H1 (cell line): Measurements from ENCODE around the gene PDE2A. TPM values are rescaled to one million over a fixed set of nuclear protein-coding genes. Genes with fewer than 3 reads are reported as not detected.

ENCODE experiments used
- CTCF ChIA-PET: fragments of 300-600 bp; sonication (Branson Sonifier 250); formaldehyde crosslinking; loops from one replicate; lab custom pipeline; 2021; ENCODE audit not compliant: partially characterized antibody; lab: Charles Lee
- POLR2A ChIA-PET: fragments of 300-600 bp; sonication (Branson Sonifier 250); formaldehyde crosslinking; loops from one replicate; lab custom pipeline; 2021; ENCODE audit warnings: inconsistent platforms; ENCODE audit not compliant: partially characterized antibody; lab: Charles Lee
- DNase-seq, 2 experiments: peaks; one replicate each; pipeline versions ENCODE4 v3.0.0 to v3.0.0-alpha.2; 2010 to 2022; ENCODE audit warnings: low spot score in 2 of 2, low read depth in 1 of 2, mixed read lengths in 1 of 2
- FAIRE-seq: peaks from 2 replicates; lab custom pipeline; 2011; peaks lifted over from hg19 to GRCh38; lab: Jason Lieb, UNC
- H2AFZ ChIP-seq: 2 replicates; pipeline ENCODE4 v1.8.1; 2012; ENCODE audit warnings: low read length, inconsistent platforms
- H2AK5ac ChIP-seq: 2 replicates; pipeline ENCODE4 v1.6.1; 2013; ENCODE audit warnings: low read depth, low read length
- H2BK120ac ChIP-seq: replicated peaks from 2 replicates; pipeline ENCODE3; 2013; ENCODE audit warnings: low read depth, low read length, inconsistent platforms
- H2BK12ac ChIP-seq: 2 replicates; pipeline ENCODE4 v1.6.1; 2013; ENCODE audit warnings: low read depth, low read length
- H2BK15ac ChIP-seq: 2 replicates; pipeline ENCODE4 v1.6.1; 2013; ENCODE audit warnings: low read length
- H2BK20ac ChIP-seq: 2 replicates; pipeline ENCODE4 v1.6.1; 2013; ENCODE audit warnings: low read length
- H2BK5ac ChIP-seq: 2 replicates; pipeline ENCODE4 v1.6.1; 2013; ENCODE audit warnings: low read depth, low read length
- H3K14ac ChIP-seq: 2 replicates; pipeline ENCODE4 v1.6.1; 2013; ENCODE audit warnings: inconsistent platforms; ENCODE audit not compliant: insufficient read length
- H3K18ac ChIP-seq: 2 replicates; pipeline ENCODE4 v1.6.1; 2013; ENCODE audit warnings: low read length; ENCODE audit errors: extremely low read depth
- H3K23ac ChIP-seq: 2 replicates; pipeline ENCODE4 v1.6.1; 2013; ENCODE audit warnings: inconsistent platforms; ENCODE audit not compliant: insufficient read length
- H3K23me2 ChIP-seq: 2 replicates; pipeline ENCODE4 v1.6.1; 2013; ENCODE audit warnings: low read depth, low read length
- H3K27ac ChIP-seq: 2 replicates; pipeline ENCODE4 v1.6.1; 2011; ENCODE audit warnings: low read depth, low read length, inconsistent platforms
- H3K27me3 ChIP-seq, 4 experiments: replicated peaks in 1 of 4; 1 replicate in 1 of 4; 2 replicates in 3 of 4; pipeline versions ENCODE4 v1.6.1 to v1.8.1; 2011 to 2013; ENCODE audit warnings: low read length in 3 of 4, mild to moderate bottlenecking in 3 of 4, inconsistent platforms in 2 of 4, mixed read lengths in 2 of 4, moderate library complexity in 1 of 4; ENCODE audit not compliant: control insufficient read depth in 3 of 4, insufficient read depth in 3 of 4; ENCODE audit errors: extremely low read depth in 1 of 4
- H3K36me3 ChIP-seq, 4 experiments: 2 replicates each; pipeline versions ENCODE4 v1.6.1 to v1.8.1; 2011 to 2013; ENCODE audit warnings: mild to moderate bottlenecking in 4 of 4, low read length in 3 of 4, moderate library complexity in 2 of 4, control low read depth in 1 of 4, inconsistent platforms in 1 of 4; ENCODE audit not compliant: insufficient read depth in 4 of 4, control insufficient read depth in 2 of 4
- H3K4ac ChIP-seq: replicated peaks from 2 replicates; pipeline ENCODE3; 2013; ENCODE audit warnings: low read length, low read depth, mixed read lengths, inconsistent platforms; ENCODE audit not compliant: insufficient read length
- H3K4me1 ChIP-seq, 4 experiments: replicated peaks in 1 of 4; 1 replicate in 1 of 4; 2 replicates in 3 of 4; pipeline versions ENCODE4 v1.6.1 to v1.8.1; 2011 to 2013; ENCODE audit warnings: low read length in 3 of 4, inconsistent platforms in 2 of 4, mixed read lengths in 1 of 4; ENCODE audit not compliant: insufficient read depth in 4 of 4, control insufficient read depth in 3 of 4
- H3K4me2 ChIP-seq, 2 experiments: 2 replicates each; pipeline versions ENCODE4 v1.6.1 to v1.8.1; 2011 to 2013; ENCODE audit warnings: low read depth in 2 of 2, low read length in 2 of 2, control low read depth in 1 of 2, inconsistent platforms in 1 of 2, mild to moderate bottlenecking in 1 of 2; ENCODE audit not compliant: insufficient read depth in 1 of 2
- H3K4me3 ChIP-seq, 4 experiments: fragments of 200-600, 300-600 bp in 1 of 4; sonication (generic), shearing (Covaris generic), sonication (Bioruptor Twin) in 1 of 4; 2 replicates each; pipeline versions ENCODE4 v1.5.1 to v1.8.1; 2011 to 2016; ENCODE audit warnings: low read length in 4 of 4, low read depth in 3 of 4, control low read depth in 2 of 4, inconsistent platforms in 2 of 4, mild to moderate bottlenecking in 2 of 4, mixed read lengths in 1 of 4, moderate library complexity in 1 of 4; ENCODE audit not compliant: insufficient read depth in 2 of 4; ENCODE audit errors: extremely low read depth in 1 of 4
- H3K56ac ChIP-seq: replicated peaks from 2 replicates; pipeline ENCODE3; 2013; ENCODE audit warnings: low read depth, mild to moderate bottlenecking, mixed read lengths, low read length, inconsistent platforms; ENCODE audit not compliant: insufficient read length
- H3K79me1 ChIP-seq: 2 replicates; pipeline ENCODE4 v1.6.1; 2013; ENCODE audit warnings: low read depth, low read length, control low read depth
- H3K79me2 ChIP-seq, 2 experiments: 2 replicates each; pipeline versions ENCODE4 v1.6.1 to v1.8.1; 2012 to 2013; ENCODE audit warnings: low read length in 2 of 2, mild to moderate bottlenecking in 2 of 2, inconsistent platforms in 1 of 2; ENCODE audit not compliant: insufficient read depth in 2 of 2, control insufficient read depth in 1 of 2
- H3K9ac ChIP-seq, 4 experiments: replicated peaks in 1 of 4; 1 replicate in 1 of 4; 2 replicates in 3 of 4; pipeline versions ENCODE4 v1.6.1 to v1.8.1; 2011 to 2013; ENCODE audit warnings: low read depth in 3 of 4, low read length in 3 of 4, control low read depth in 2 of 4, mild to moderate bottlenecking in 2 of 4, moderate library complexity in 2 of 4, inconsistent platforms in 1 of 4; ENCODE audit errors: extremely low read depth in 1 of 4
- H3K9me3 ChIP-seq, 2 experiments: 2 replicates each; pipeline versions ENCODE4 v1.6.1 to v1.8.1; 2012 to 2013; ENCODE audit warnings: mild to moderate bottlenecking in 2 of 2, moderate library complexity in 2 of 2, control low read depth in 1 of 2, inconsistent platforms in 1 of 2, low read depth in 1 of 2, low read length in 1 of 2, mixed read lengths in 1 of 2; ENCODE audit not compliant: insufficient read depth in 2 of 2
- H4K20me1 ChIP-seq, 2 experiments: replicated peaks in 1 of 2; 2 replicates each; pipeline versions ENCODE3 to v1.8.1; 2011 to 2013; ENCODE audit warnings: inconsistent platforms in 2 of 2, low read length in 2 of 2, mild to moderate bottlenecking in 1 of 2; ENCODE audit not compliant: insufficient read depth in 2 of 2, control insufficient read depth in 1 of 2
- H4K5ac ChIP-seq: 2 replicates; pipeline ENCODE4 v1.6.1; 2013; ENCODE audit warnings: low read length, low read depth, mixed read lengths, inconsistent platforms; ENCODE audit not compliant: insufficient read length
- H4K8ac ChIP-seq: 2 replicates; pipeline ENCODE4 v1.8.0; 2013; ENCODE audit warnings: mild to moderate bottlenecking, moderate library complexity, low read length, inconsistent platforms; ENCODE audit not compliant: insufficient read depth; ENCODE audit errors: extremely low read depth
- H4K91ac ChIP-seq: replicated peaks from 2 replicates; pipeline ENCODE3; 2013; ENCODE audit warnings: low read length, mixed read lengths, inconsistent platforms; ENCODE audit not compliant: insufficient read length
- CBX8 ChIP-seq: fragments of 300-800, 300-1000 bp; sonication (generic); IDR thresholded peaks from 2 replicates; pipeline ENCODE4 v1.7.1; 2016; ENCODE audit warnings: low read depth, low read length, borderline replicate concordance
- CTCF ChIP-seq, 3 experiments: IDR thresholded peaks; 1 replicate in 2 of 3; 2 replicates in 1 of 3; pipeline versions ENCODE4 v1.5.1 to v1.6.1; 2011; ENCODE audit warnings: low read length in 3 of 3, mild to moderate bottlenecking in 3 of 3, inconsistent platforms in 2 of 3, low read depth in 1 of 3, moderate library complexity in 1 of 3; ENCODE audit not compliant: insufficient read depth in 1 of 3; ENCODE audit errors: control extremely low read depth in 1 of 3
- HDAC6 ChIP-seq: IDR thresholded peaks from one replicate; pipeline ENCODE4 v1.7.1; 2012; ENCODE audit warnings: low read depth, mild to moderate bottlenecking, inconsistent platforms, low read length, moderate library complexity
- MAFK ChIP-seq: IDR thresholded peaks from 2 replicates; pipeline ENCODE4 v1.6.1; 2012; ENCODE audit warnings: low read depth, mild to moderate bottlenecking, improper control_type of control experiment, low read length
- SP1 ChIP-seq: IDR thresholded peaks from 2 replicates; pipeline ENCODE4 v1.6.1; 2011; ENCODE audit warnings: low read depth, low read length
- SP2 ChIP-seq: IDR thresholded peaks from 2 replicates; pipeline ENCODE4 v1.6.1; 2012; ENCODE audit warnings: mild to moderate bottlenecking, low read length, inconsistent platforms
- TEAD4 ChIP-seq: IDR thresholded peaks from 2 replicates; pipeline ENCODE4 v1.6.1; 2012; ENCODE audit warnings: low read depth, low read length, inconsistent platforms, mixed read lengths
- WGBS, 2 experiments: shearing (Covaris generic) in 1 of 2; methylation state at CpG; one replicate each; pipeline versions ENCODE4 v1.1.6 to v1.1.7; 2013 to 2015; ENCODE audit warnings: low lambda C conversion rate in 2 of 2, mixed read lengths in 2 of 2, inconsistent platforms in 1 of 2, low coverage in 1 of 2, missing lambda C conversion rate in 1 of 2; ENCODE audit not compliant: insufficient replicate concordance in 2 of 2, insufficient coverage in 1 of 2, insufficient read length in 1 of 2; ENCODE audit errors: extremely low coverage in 1 of 2, missing lambda C conversion rate in 1 of 2; 5-methylcytosine and 5-hydroxymethylcytosine counted together
- polyA plus RNA-seq, 7 experiments: library from polyadenylated mRNA; depleted of rRNA in 3 of 7; stranded (reverse) in 5 of 7; unstranded in 2 of 7; fragments of >200 nt in 5 of 7; fragments of 200-250 nt in 2 of 7; gene quantifications; 1 replicate in 5 of 7; 2 replicates in 1 of 7; 4 replicates in 1 of 7; pipeline versions ENCODE4 v1.2.1 to v1.2.3, GENCODE V29; 2011 to 2013; ENCODE audit warnings: missing spikeins in 2 of 7, mixed read lengths in 2 of 7
- total RNA-seq: library from RNA; stranded (reverse); fragmentation: NEBNext Ultra II Directional; extraction: Animal tissue kit (Norgen Biotek cat#: 25700); gene quantifications from 2 replicates; pipeline ENCODE4 v1.2.1, GENCODE V29; 2021

The PDE2A gene
- total and polyA plus RNA-seq, 2 of the 8 experiments (the other 6 are each of a cell fraction or from before 2014, with no cell fraction given) = 3.4 to 7.1 TPM

DNA sequence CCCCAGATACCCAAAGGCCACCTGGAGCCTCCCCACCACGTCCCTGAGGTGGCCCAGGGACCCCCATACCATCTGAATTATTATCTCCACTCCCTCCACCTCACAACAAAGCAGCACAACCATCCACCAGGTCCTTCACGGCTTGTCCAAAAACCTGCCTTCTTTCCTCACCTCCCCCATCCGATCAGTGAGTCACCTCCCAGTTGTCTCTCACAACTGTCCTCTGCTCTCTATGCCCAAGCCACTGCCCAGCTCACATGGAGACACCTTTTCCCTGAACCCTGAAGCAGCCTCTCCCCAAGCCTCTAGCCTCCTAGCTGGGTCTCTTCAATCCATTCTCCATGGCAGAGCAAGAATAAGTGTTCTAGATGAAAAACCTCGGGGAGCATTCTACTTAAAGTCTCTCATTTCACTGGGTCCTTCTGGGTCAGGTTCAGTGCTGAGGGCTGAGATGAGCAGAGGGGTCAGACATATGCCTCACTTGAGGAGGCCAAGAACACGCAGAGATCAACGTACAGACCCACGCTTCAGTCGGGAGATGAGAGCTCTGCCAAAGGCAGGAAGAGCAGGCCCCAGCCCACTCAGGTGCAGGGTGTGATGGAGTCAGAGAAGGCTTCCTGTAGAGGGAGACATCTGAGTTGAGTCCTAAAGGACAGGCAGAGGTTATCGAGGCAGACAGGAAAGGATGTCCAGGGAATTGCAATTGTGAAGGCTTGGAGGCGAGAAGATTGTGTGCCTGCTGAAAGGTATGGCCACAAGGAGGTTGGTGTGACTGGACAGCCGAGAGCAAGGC is 74.7 kb downstream of the PDE2A start:
- no peak for TF ChIP-seq HDAC6
- no peak for TF ChIP-seq SP2
- TF ChIP-seq CTCF (IDR thresholded peaks at IDR 0.05; ENCODE audit: control extremely low read depth in 1 of 3, insufficient read depth in 1 of 3, low read depth in 1 of 3, low read length in 3 of 3) = peak in 2 of 3 experiments; percentile 4 to 8; a peak in 3 of 4 replicates
- TF ChIP-seq SP1 = no peak
- TF ChIP-seq TEAD4 = no peak
- no peak for TF ChIP-seq CBX8
- no peak for TF ChIP-seq MAFK
- Histone ChIP-seq H2AK5ac (no peak overlapping the region), H3K23ac (no peak overlapping the region), H3K23me2 (no peaks in the 10 kb centered on the region; the same call in 1 of the 2 replicates), H4K8ac (no peak overlapping the region), H3K4me1 (peaks cover 5 to 20% (median 14%) of the 10 kb centered on the region in 4 experiments), H3K9me3 (no peaks in the 10 kb centered on the region), H2BK20ac (peak overlapping the region; percentile 9; the same call in 1 of the 2 replicates), H2AFZ (no peak overlapping the region), H4K91ac (no peak overlapping the region), H2BK12ac (peak overlapping the region; percentile 80; the same call in 1 of the 2 replicates), H3K79me2 (no peaks in the 10 kb centered on the region), H4K5ac (no peak overlapping the region), H4K20me1 (no peaks in the 10 kb centered on the region), H3K27ac (no peak overlapping the region), H3K4me3 (no peak overlapping the region), H3K4ac (no peak overlapping the region), H3K14ac (no peak overlapping the region), H3K18ac (no peak overlapping the region), H3K4me2 (no peak overlapping the region), H3K36me3 (no peaks in the 10 kb centered on the region), H3K9ac (no peak overlapping the region), H3K79me1 (no peaks in the 10 kb centered on the region), H3K27me3 (peaks cover 0 to 14% (median 3%) of the 10 kb centered on the region in 4 experiments; a peak in 4 of 7 replicates), H3K56ac (no peak overlapping the region), H2BK15ac (peak overlapping the region; percentile 93; the same call in 1 of the 2 replicates), H2BK5ac (peak overlapping the region; percentile 24; the same call in 1 of the 2 replicates), H2BK120ac (no peak overlapping the region)
- POLR2A ChIA-PET = interaction anchor here (0.6 to 1.7 kb wide), 5 partner anchors 9 to 81 kb away, joined by 3 read pairs; no protein-coding TSS in a partner anchor
- CTCF ChIA-PET = interaction anchor here (0.7 to 21.9 kb wide), 20 partner anchors 9 to 256 kb away, joined by 3 to 624 read pairs (median 6); partner anchors contain the start of gene PDE2A
- FAIRE-seq (no peak), DNase-seq (no peak)
- WGBS, 2 experiments = 87% methylated on average over 11 of the region's 11 CpGs; no CpG with 5 or more reads in 1 of the 2 experiments
